Measurements from ENCODE around the gene LAS1L.
"Not testable (repeated sequence)": the region's sequence is repeated elsewhere in the genome, so short reads cannot be mapped to it uniquely, and the experiment has no call there.

DNA sequence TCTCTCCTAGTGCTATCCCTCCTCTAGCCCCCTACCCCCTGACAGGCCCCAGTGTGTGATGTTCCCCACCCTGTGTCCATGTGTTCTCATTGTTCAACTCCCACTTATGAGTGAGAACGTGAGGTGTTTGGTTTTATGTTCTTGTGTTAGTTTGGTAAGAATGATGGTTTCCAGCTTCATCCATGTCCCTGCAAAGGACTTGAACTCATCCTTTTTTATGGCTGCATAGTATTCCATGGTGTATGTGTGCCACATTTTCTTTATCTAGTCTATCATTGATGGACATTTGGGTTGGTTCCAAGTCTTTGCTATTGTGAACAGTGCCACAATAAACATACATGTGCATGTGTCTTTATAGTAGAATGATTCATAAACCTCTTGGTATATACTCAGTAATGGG lies 28.3 kb upstream of the LAS1L start:
- TF ChIP-seq EZH2 (IDR thresholded peaks at IDR 0.05; ENCODE audit: borderline replicate concordance, insufficient read depth, low read length, poor library complexity, severe bottlenecking); MXI1 (conservative IDR thresholded peaks at IDR 0.05; ENCODE audit: poor library complexity, severe bottlenecking); CTCF (IDR thresholded peaks at IDR 0.05; ENCODE audit: poor library complexity, severe bottlenecking); EP300 (conservative IDR thresholded peaks at IDR 0.05; ENCODE audit: poor library complexity, severe bottlenecking); RAD21 (conservative IDR thresholded peaks at IDR 0.05); SMC3 (conservative IDR thresholded peaks at IDR 0.05; ENCODE audit: poor library complexity): not testable (repeated sequence)

Measured in neural cell (in vitro differentiated cells).